Left colon (tissue), 2 donors: Measurements from ENCODE around the gene ENOX1. TPM values are rescaled to one million over a fixed set of nuclear protein-coding genes. Genes with fewer than 3 reads are reported as not detected.

ENCODE experiments used
- ATAC-seq: fragments of 200-7000 bp; cut with Tn5 transposase; one replicate; pipeline ENCODE4 v1.9.1; 2020; ENCODE audit warnings: mild to moderate bottlenecking, moderate library complexity
- DNase-seq, 2 donors: peaks; one replicate each; pipeline ENCODE4 v3.0.0-alpha.2; 2020
- intact Hi-C, 2 donors: fragments of 100-400 bp; cut with DNase I in 1 of 2; cut with micrococcal nuclease in 1 of 2; formaldehyde crosslinking; loops; one replicate each; pipeline versions ENCODE4 v1.11.2 to v1.14.0; 2022; cut with DNase I, micrococcal nuclease
- total RNA-seq, 2 donors: library from RNA; stranded (reverse); fragmentation: NEBNext Ultra II Directional; extraction: Animal tissue kit (Norgen Biotek cat#: 25700); gene quantifications; one replicate each; pipeline ENCODE4 v1.2.1, GENCODE V29; 2021
- donor health status: DM: no; HTN: no; CAD: no.
- donor health status: DM: yes; HTN: yes; CAD: no.

ENOX1 gene
- total RNA-seq, 2 donors from 2014 or later = 0.09 to 0.87 TPM

- intact Hi-C loops = no loop called here
- ATAC-seq (no peak), DNase-seq (no peak)
These were observed 212.8 kb downstream of the ENOX1 start for GRCh38 chr13:43573802-43574514.

DNA sequence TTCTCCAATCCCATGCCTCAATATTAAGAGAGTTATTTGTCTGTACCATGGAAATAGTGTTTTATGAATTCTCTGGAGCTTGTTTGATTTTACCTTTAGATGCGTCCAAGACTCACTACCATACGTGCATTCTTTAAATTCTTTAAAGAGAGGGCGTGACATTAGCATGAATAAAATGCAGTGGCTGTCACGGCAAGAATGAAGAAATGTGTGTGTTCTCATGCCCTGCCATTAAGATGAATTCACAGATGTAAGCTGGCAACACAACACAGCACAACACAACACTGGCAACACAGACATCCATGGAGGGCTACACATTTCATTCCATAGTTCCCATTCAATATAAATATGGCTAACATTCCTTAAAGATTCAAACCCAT lies 213.4 kb downstream of the ENOX1 start:
- ATAC-seq (no peak), DNase-seq (no peak)
- intact Hi-C loops = no loop called here

GRCh38 chr13:43572656-43573360 lies 214.0 kb downstream of the ENOX1 start:
- intact Hi-C loops = no loop called here
- DNase-seq (no peak), ATAC-seq (no peak)

GRCh38 chr13:43569658-43570057 lies 217.1 kb downstream of the ENOX1 start:
- DNase-seq (no peak), ATAC-seq (no peak)
- intact Hi-C loops = no loop called here

DNA sequence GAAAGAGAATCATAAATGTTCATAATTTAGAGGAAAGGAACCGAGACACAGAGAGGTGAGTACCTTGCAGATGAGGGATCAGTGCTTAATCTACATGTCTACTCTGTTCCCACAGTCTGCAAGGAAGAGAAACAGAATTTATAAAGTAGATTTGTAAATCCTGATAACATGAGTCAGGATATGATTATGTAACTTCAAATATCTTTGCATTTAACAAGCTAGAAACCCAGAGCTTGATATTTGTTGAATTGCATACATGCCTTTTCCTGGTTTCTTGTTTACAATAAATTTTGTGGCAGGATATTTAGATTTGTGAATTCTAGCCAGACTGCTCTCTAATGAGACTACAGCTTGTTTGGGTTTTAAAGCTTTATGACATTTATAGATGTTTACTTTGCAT lies 219.2 kb downstream of the ENOX1 start:
- no peak for ATAC-seq
- DNase-seq = no peak
- intact Hi-C loops = no loop called here

DNA sequence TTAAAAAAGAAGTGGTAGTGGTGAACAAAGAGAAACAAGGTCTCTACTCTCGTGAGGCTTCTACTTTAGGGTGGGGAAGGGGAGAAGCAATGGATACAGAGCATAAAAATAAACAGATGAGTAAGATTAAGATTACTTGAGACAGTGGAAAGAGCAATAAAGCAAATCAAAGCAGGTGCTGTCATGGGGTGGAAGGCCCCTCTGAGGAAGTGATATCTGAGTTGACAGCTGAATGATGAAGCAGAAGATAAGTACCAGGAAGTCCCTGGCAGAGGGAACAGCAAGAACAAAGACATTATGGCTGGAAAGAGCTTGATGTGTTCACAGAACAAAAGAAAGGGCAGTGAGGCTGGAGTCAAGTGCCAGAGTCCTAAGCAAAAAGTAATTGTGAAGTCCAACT lies 221.8 kb downstream of the ENOX1 start:
- DNase-seq = no peak
- intact Hi-C loops = no loop called here
- ATAC-seq = no peak

DNA sequence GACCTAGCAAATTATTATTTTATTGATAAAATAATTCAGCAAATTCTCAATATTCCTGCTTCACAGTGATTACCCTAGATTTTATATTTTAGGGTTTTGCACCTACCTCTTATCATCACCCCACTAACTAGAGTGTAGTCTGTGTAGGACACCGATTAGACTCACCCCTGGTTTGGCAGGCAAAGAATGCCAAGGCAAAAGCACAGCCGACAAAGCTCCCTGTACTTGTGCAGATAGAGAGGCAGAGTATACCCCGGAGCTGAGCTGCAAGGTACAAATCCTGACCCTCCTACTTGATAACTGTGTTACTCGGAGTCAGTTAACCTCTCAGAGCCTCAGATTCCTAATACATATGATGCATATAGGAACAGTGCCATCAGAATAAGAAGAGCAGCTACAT lies 225.7 kb downstream of the ENOX1 start:
- intact Hi-C loops = no loop called here
- DNase-seq (no peak), ATAC-seq (no peak)

- intact Hi-C loops = no loop called here
- ATAC-seq (no peak), DNase-seq (no peak)
These were observed 227.8 kb downstream of the ENOX1 start for GRCh38 chr13:43558939-43559338.

GRCh38 chr13:43558326-43558725 lies 228.4 kb downstream of the ENOX1 start:
- no peak for DNase-seq
- intact Hi-C loops = no loop called here
- ATAC-seq = no peak

GRCh38 chr13:43555667-43556066 lies 231.1 kb downstream of the ENOX1 start:
- DNase-seq = no peak
- ATAC-seq = no peak
- intact Hi-C loops = no loop called here

DNA sequence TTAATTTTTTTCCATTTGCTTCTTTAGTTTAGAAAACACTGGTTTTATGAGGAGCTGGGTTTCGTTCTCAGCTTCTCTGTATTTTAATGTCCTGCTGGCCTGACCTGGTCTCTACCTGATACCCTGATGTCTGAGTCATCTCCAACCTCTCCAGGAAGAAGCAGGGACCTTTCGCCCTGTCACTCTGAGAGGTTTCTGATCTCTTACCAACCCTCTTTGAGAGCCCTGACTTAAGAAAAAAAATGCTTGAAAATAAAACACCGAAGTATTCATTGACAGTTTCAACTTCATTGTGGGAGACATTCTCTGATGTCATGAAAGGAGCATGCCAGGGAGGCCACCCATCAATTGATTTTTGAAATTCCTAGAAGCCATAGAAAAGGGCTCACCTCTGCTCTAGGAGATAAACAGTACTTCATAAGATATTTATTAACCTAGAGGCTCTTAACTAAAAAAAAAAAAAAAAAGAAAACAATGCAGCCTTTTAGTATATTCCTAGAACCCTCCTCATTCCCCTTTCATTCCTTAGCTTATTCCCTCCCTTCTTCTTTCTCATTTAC lies 234.8 kb downstream of the ENOX1 start:
- no peak for ATAC-seq
- DNase-seq = no peak
- intact Hi-C loops = no loop called here

- ATAC-seq (no peak), DNase-seq (no peak)
- intact Hi-C loops = no loop called here
These were observed 240.0 kb downstream of the ENOX1 start for GRCh38 chr13:43546816-43547215.

DNA sequence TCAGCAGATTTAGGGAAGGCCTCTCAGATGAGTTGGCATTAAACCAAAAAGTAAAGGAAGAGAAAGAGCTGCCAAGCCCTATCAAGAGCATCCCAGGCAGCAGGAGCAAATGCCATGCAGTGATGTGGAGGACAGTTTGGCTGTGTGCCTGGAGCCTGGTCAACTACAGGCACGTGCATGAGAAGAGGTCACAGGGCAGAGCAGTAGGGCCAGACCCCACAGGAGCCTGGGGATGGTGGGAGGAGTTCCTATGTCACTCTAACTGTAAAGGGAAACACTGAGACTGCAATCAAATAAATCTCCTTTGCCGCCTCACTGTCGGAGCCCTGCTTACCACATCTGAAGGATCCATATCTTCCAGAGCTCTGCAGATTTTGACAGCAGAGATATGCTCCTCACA lies 240.5 kb downstream of the ENOX1 start:
- DNase-seq = peak in 1 of 2 donors; percentile 9
- intact Hi-C loops = no loop called here
- no peak for ATAC-seq

- ATAC-seq = no peak
- DNase-seq = no peak
- intact Hi-C loops = no loop called here
These were observed 241.4 kb downstream of the ENOX1 start for GRCh38 chr13:43545317-43545874.

GRCh38 chr13:43544631-43545030 lies 242.1 kb downstream of the ENOX1 start:
- intact Hi-C loops = no loop called here
- ATAC-seq = no peak

DNA sequence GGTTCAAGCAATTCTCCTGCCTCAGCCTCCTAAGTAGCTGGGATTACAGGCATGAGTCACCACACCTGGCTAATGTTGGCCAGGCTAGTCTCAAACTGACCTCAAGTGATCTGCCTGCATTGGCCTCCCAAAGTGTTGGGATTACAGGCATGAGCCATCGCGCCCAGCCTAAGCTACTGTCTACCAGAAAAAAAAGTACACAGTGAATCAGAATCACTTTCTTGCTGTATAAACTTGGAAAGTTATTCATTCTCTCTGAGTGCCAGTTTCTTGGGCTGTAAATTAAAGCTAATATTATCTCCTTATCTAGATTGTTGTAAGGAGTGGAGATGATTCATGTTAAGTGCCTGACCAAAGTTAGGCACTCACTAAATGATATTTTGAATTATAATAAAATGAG lies 242.8 kb downstream of the ENOX1 start:
- intact Hi-C loops = no loop called here
- DNase-seq (peak in 1 of 2 donors; percentile 25), ATAC-seq (no peak)

More at GRCh38 chr13:43544631-43545030, 242.1 kb downstream of the ENOX1 start:
- no peak for DNase-seq

- ATAC-seq (no peak), DNase-seq (no peak)
- intact Hi-C loops = no loop called here
These were observed 243.4 kb downstream of the ENOX1 start for GRCh38 chr13:43543331-43543730.

- DNase-seq (no peak), ATAC-seq (no peak)
- intact Hi-C loops = no loop called here
These were observed 249.6 kb downstream of the ENOX1 start for GRCh38 chr13:43537124-43537523.

GRCh38 chr13:43529796-43530195 lies 257.0 kb downstream of the ENOX1 start:
- intact Hi-C loops = no loop called here
- ATAC-seq (no peak), DNase-seq (no peak)

DNA sequence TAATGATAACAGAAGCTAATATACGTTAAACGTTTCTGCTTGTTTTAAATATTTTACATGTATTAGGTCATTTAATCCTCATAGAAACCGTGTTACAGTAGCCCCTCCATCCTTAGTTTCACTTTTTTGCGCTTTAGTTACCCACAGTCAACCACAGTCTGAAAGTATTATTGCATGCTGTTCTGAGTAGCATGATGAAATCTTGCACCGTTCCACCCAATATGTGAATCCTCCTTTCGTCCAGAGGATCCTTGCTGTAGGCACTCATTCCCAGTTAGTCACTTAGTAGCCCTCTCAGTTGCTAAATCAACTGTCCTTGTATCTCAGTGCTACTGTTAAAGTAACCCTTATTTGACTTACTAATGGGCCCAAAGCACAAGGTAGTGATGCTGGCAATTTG lies 257.8 kb downstream of the ENOX1 start:
- intact Hi-C loops = no loop called here
- ATAC-seq (no peak), DNase-seq (no peak)
